Chondrocyte (in vitro differentiated cells): Measurements from ENCODE around the gene TNFRSF19. TPM values are rescaled to one million over a fixed set of nuclear protein-coding genes. Genes with fewer than 3 reads are reported as not detected.

Experiments
- DNase-seq: peaks from one replicate; pipeline ENCODE4 v3.0.0; 2021; ENCODE audit warnings: mixed read lengths, low spot score
- H3K27ac Mint-ChIP-seq: one replicate; pipeline ENCODE4 v1.8.0; 2021; ENCODE audit warnings: mild to moderate bottlenecking, moderate library complexity, mixed read lengths; ENCODE audit not compliant: unreplicated experiment
- H3K27me3 Mint-ChIP-seq: 2 replicates; pipeline ENCODE4 v1.8.0; 2021; ENCODE audit warnings: low read depth, mixed read lengths
- H3K36me3 Mint-ChIP-seq: 2 replicates; pipeline ENCODE4 v1.8.0; 2021; ENCODE audit warnings: low read depth, mixed read lengths
- H3K4me1 Mint-ChIP-seq: 2 replicates; pipeline ENCODE4 v1.8.0; 2021; ENCODE audit warnings: low read depth, mild to moderate bottlenecking, mixed read lengths
- H3K4me3 Mint-ChIP-seq: one replicate; pipeline ENCODE4 v1.8.0; 2021; ENCODE audit warnings: mild to moderate bottlenecking, moderate library complexity, mixed read lengths; ENCODE audit not compliant: unreplicated experiment
- H3K9me3 Mint-ChIP-seq: 2 replicates; pipeline ENCODE4 v1.8.0; 2021; ENCODE audit warnings: low read depth, mixed read lengths
- CTCF ChIP-seq: fragments of 200-600 bp; sonication (generic); IDR thresholded peaks from 2 replicates; pipeline ENCODE4 v1.5.0; 2021; ENCODE audit warnings: antibody characterized with exemption, mild to moderate bottlenecking, moderate library complexity
- total RNA-seq: library from RNA; stranded (reverse); gene quantifications from 3 replicates; pipeline ENCODE4 v1.2.1, GENCODE V29; 2021

The TNFRSF19 gene
- total RNA-seq, 1 donor from 2014 or later: 1.3 TPM

- no peak for TF ChIP-seq CTCF
- Mint-ChIP-seq H3K36me3 (no peaks in the 10 kb centered on the region), H3K9me3 (no peaks in the 10 kb centered on the region), H3K27ac (no peak overlapping the region), H3K4me3 (no peak overlapping the region), H3K4me1 (peaks cover 27% of the 10 kb centered on the region), H3K27me3 (no peaks in the 10 kb centered on the region)
- DNase-seq: no peak
Observed at GRCh38 chr13:23699271-23699670, 129.1 kb downstream of the TNFRSF19 start.

- no peak for DNase-seq
- peak overlapping the region; percentile 62 for H3K27ac Mint-ChIP-seq
- H3K4me3 Mint-ChIP-seq: no peak overlapping the region
- no peaks in the 10 kb centered on the region for H3K27me3 Mint-ChIP-seq
- peaks cover 33% of the 10 kb centered on the region for H3K4me1 Mint-ChIP-seq
- no peak for TF ChIP-seq CTCF
- H3K9me3 Mint-ChIP-seq: no peaks in the 10 kb centered on the region
- no peaks in the 10 kb centered on the region for H3K36me3 Mint-ChIP-seq
Observed at GRCh38 chr13:23701186-23701585, 131.0 kb downstream of the TNFRSF19 start.

- H3K27me3 Mint-ChIP-seq: no peaks in the 10 kb centered on the region
- H3K4me1 Mint-ChIP-seq: peaks cover 28% of the 10 kb centered on the region
- TF ChIP-seq CTCF: no peak
- H3K4me3 Mint-ChIP-seq: peak overlapping the region; percentile 26
- H3K27ac Mint-ChIP-seq: peak overlapping the region; percentile 62
- no peak for DNase-seq
- no peaks in the 10 kb centered on the region for H3K9me3 Mint-ChIP-seq
- H3K36me3 Mint-ChIP-seq: no peaks in the 10 kb centered on the region
Observed at GRCh38 chr13:23701636-23702035, 131.4 kb downstream of the TNFRSF19 start.

- Mint-ChIP-seq H3K4me3 (no peak overlapping the region), H3K4me1 (peaks cover 26% of the 10 kb centered on the region), H3K27ac (no peak overlapping the region), H3K27me3 (no peaks in the 10 kb centered on the region), H3K36me3 (no peaks in the 10 kb centered on the region), H3K9me3 (no peaks in the 10 kb centered on the region)
- no peak for DNase-seq
- TF ChIP-seq CTCF: no peak
Observed at GRCh38 chr13:23703246-23703860, 133.1 kb downstream of the TNFRSF19 start.

GRCh38 chr13:23705583-23705982 is 135.4 kb downstream of the TNFRSF19 start:
- H3K9me3 Mint-ChIP-seq: no peaks in the 10 kb centered on the region
- H3K27me3 Mint-ChIP-seq: no peaks in the 10 kb centered on the region
- peaks cover 24% of the 10 kb centered on the region for H3K4me1 Mint-ChIP-seq
- H3K36me3 Mint-ChIP-seq: no peaks in the 10 kb centered on the region
- no peak for DNase-seq
- no peak overlapping the region for H3K27ac Mint-ChIP-seq
- H3K4me3 Mint-ChIP-seq: no peak overlapping the region
- no peak for TF ChIP-seq CTCF
